Gastrocnemius medialis (tissue), 4 donors: Measurements from ENCODE around the gene PLXND1.

Source experiments
- POLR2A ChIP-seq, 2 donors: fragments of 450-650 bp; IDR thresholded peaks; one replicate each; pipeline ENCODE4 v1.6.1; 2017; ENCODE audit warnings: antibody characterized with exemption in 2 of 2, mild to moderate bottlenecking in 2 of 2, moderate library complexity in 2 of 2
- TF ChIP-seq, protein P1 (sequence below), 5 experiments: fragments of 450-650 bp in 3 of 5; fragments of 200-600 bp in 2 of 5; sonication (generic) in 2 of 5; IDR thresholded peaks in 4 of 5; conservative IDR thresholded peaks in 1 of 5; 1 replicate in 4 of 5; 2 replicates in 1 of 5; pipeline ENCODE4 v1.5.1; 2016 to 2019; ENCODE audit warnings: antibody characterized with exemption in 5 of 5, mild to moderate bottlenecking in 3 of 5, moderate library complexity in 3 of 5

DNA sequence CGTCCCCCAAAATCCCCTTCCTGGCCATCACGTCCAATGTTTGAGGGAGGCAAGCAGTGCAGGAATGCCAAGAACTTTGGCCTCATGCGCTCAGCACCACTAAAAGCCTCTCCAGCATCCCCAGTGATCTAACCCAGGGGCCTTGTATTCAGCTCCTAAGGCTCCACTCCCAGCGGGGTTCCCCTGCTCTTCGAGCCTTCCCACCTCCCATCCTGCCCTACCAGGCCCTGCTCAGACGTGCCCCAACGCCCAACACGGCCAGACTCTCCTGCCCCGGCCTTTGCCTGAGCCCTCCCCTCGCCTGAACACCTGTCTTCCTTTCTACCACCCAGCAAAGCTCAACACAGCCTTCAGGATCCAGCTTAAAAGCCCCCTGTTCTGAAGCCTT lies 30.5 kb downstream of the PLXND1 start:
- no peak for TF ChIP-seq POLR2A (IDR thresholded peaks at IDR 0.05)
- TF ChIP-seq, protein P1, sequence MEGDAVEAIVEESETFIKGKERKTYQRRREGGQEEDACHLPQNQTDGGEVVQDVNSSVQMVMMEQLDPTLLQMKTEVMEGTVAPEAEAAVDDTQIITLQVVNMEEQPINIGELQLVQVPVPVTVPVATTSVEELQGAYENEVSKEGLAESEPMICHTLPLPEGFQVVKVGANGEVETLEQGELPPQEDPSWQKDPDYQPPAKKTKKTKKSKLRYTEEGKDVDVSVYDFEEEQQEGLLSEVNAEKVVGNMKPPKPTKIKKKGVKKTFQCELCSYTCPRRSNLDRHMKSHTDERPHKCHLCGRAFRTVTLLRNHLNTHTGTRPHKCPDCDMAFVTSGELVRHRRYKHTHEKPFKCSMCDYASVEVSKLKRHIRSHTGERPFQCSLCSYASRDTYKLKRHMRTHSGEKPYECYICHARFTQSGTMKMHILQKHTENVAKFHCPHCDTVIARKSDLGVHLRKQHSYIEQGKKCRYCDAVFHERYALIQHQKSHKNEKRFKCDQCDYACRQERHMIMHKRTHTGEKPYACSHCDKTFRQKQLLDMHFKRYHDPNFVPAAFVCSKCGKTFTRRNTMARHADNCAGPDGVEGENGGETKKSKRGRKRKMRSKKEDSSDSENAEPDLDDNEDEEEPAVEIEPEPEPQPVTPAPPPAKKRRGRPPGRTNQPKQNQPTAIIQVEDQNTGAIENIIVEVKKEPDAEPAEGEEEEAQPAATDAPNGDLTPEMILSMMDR (IDR thresholded peaks at IDR 0.05 in 4 of 5, conservative IDR thresholded peaks at IDR 0.05 in 1 of 5): no peak
